Measurements from ENCODE around the gene MYOG. TPM values are rescaled to one million over a fixed set of nuclear protein-coding genes. Genes with fewer than 3 reads are reported as not detected.

Gene MYOG
- total RNA-seq, 1 donor from 2014 or later, result not detected

- DNase-seq (ENCODE audit: low read depth in 2 of 2), result peak in 1 of 2 donors; percentile 76
Observed at GRCh38 chr1:203046984-203047630, 38.7 kb downstream of the MYOG start.

DNA sequence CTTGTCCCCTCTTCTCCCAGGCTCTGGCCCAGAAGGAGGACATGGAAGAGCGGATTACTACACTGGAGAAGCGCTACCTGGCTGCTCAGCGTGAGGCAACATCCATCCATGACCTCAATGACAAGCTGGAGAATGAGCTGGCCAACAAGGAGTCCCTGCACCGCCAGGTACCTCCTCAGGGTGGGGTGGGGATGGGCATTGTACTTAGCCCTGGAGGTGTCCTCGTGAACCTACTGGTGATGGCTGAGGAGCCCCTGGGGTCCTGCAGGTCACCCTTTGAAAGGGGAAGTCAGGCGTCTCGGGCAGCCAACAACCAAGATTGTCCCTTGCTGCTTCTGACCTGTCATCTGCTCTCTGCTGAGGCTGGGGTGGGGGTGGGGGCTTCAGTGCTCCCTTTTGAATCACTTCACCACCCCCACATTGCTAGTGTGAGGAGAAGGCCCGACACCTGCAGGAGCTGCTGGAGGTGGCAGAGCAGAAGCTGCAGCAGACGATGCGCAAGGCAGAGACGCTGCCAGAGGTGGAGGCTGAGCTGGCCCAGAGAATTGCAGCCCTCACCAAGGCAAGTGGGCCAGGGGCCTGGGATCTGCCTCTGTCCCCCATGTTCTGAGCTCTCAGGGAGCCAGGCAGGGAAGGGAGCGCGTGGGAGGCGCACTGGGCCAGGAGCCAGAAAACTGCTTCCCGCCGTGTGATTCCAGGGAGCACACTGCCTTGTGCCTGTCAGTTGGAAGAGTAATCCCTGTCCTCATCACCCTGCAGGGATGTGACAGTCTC is 39.8 kb downstream of the MYOG start:
- no peak for DNase-seq (ENCODE audit: low read depth in 2 of 2)

- DNase-seq (ENCODE audit: low read depth in 2 of 2), result no peak
Observed at GRCh38 chr1:203045336-203045735, 40.5 kb downstream of the MYOG start.

- no peak for DNase-seq (ENCODE audit: low read depth in 2 of 2)
Observed at GRCh38 chr1:203044546-203045250, 41.1 kb downstream of the MYOG start.

- DNase-seq (ENCODE audit: low read depth in 2 of 2), result no peak
Observed at GRCh38 chr1:203043830-203044545, 41.8 kb downstream of the MYOG start.

DNA sequence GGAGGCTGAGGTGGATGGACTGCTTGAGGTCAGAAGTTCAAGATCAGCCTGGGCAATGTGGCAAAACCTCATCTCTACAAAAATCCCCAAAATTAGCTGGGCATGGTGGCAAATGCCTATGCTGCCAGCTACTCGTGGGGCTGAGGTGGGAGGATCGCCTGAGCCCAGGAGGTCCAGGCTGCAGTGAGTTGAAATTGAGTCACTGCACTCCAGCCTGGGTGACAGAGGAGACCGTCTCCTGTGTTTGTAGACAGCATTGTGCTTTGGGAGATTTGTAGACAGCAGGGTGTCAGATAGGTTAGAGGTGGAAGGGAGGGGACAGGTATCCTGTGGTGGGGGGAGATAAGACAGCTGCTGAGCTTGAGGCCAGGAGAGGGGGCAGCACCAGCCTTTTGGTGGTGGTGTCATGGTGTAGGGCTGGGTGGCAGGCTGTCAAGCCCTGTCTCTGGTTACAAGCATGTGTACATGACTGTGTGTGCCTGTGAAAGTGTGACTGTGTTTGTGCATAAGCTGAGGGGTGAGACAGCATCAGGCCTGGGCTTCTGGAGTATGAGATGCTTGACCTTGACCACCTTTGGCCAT is 44.4 kb downstream of the MYOG start:
- no peak for DNase-seq (ENCODE audit: low read depth in 2 of 2)

DNA sequence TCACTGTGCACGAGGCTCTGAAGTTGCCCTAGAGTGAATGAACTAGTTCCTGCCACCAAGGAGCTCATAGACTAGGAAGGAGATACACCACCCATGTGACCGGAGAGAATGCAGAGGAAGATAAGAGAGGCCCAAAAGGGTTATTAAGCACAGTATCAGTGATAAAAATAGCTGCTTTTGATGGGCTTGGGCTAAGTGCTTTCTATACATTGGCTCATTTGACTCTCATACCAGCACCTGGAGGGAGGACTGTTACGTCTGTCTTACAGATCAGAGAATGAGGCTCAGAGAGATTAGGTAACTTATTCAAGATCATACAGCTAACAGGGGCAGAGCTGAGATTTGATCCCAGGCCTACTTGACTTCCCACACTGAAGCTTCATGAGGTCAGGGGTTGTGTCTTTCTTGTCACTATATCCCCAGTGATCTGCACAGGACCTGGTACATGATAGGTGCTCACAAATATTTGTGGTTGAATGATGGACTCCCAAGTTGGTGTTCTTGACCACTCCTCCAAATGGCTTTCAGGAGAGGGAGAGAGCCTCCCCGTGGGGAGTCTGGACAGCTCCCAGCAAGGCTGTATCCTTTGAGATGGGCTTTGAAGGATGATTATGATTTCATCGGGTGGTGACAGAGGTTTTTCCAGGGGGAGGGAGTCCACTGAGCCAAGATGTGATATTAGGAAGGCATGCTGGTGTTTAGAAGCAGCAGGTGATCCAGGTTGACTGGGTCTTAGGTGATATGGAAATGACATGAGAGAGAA is 45.1 kb downstream of the MYOG start:
- DNase-seq (ENCODE audit: low read depth in 2 of 2), result no peak

DNA sequence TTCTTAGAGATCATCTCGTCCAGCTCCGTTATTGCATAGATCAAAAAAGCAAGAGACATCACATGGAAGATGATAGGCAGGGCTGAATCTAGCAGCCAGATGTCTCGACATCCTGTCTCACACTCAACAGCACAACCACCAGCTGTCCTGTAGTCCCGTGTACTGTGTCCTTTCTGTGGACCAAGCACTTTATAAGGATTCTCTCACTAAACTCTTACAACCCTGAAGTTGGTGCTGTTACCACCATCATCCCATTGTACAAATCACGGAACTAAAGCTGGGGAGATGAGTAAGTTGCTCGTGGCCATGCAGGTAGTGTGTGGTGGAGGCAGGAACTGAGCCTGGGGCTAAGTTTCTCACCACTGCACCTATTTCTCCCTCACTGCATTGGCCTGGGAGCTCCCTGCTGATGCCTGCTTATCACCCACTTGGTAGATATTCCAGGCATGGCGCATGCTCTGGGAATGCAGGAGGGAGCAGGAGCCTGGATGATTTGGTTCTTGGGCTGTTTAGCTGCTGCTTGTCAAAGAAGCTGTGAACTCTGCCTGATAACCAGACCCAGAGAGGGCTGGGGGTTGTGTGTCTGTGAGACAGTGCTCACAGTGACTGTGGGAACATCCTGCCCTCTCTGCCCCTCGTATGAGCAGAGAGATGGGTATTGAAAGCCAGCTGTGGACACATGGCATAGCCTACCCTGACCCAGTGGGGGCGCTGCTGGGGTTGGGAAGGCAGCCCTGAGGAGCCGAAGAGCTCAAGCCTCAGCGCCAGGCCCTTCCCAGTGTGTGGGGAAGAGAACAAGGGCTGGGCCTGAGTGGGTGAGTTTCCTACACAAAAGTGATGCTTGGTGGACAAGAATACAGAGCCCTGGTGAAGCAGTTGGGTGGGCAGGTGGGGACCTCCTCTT is 46.0 kb downstream of the MYOG start:
- DNase-seq (ENCODE audit: low read depth in 2 of 2), result peak; percentile 9 to 13

DNA sequence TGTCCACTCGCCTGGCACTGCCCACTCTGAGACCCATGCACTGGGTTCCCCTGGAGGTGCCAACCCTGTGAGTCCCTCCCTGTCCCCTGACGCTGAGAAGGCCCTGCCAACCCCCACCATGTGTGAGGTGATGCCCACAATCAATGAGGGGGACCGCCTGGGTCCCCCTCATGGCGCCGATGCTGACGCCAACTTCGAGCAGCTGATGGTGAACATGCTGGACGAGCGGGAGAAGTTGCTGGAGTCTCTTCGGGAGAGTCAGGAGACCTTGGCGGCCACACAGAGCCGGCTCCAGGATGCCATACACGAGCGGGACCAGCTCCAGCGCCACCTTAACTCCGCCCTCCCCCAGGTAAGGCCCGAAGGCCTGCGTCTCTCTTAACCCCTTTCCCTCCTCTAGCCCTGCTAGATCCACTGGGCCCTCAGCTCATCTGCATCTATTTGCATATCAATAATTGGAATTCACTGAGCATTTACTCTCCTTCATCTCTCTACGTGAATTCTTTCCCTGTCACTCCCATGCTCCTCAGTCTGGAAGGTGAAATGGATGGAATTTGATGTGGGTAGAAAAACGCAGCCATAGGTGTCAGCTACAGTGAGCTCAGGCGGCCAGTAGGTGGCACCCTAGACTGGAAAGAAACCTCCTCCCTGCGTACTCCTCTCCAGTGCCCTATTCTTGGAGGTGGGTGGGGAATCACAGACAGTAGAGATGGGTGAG is 46.8 kb downstream of the MYOG start:
- DNase-seq (ENCODE audit: low read depth in 2 of 2), result peak; percentile 66 to 75

DNA sequence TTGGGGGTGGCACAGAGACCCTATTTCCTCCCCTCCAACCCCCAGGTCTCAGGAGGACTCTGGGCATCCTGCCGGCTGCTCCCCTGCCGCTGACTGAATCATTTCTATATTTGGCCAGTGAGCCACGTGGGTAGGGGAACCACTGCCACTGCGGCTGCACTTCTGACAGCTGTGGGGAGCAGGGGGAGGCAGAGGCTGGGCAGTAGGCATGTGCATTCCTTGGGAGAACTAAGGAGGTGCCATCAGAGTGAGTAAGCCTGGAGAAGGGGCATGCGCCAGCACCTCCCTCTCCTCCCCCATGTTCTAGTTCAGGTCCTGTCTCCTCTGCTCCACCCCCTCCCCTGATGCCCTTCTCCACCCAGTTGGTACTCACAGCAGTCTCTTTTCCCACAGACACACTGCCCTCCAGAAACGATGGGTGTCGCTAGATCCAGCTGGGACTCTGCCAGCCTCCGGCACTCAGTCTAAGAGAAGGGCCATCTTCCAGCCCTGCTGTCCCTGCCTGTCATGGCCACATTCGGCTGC is 47.5 kb downstream of the MYOG start:
- no peak for DNase-seq (ENCODE audit: low read depth in 2 of 2)

DNA sequence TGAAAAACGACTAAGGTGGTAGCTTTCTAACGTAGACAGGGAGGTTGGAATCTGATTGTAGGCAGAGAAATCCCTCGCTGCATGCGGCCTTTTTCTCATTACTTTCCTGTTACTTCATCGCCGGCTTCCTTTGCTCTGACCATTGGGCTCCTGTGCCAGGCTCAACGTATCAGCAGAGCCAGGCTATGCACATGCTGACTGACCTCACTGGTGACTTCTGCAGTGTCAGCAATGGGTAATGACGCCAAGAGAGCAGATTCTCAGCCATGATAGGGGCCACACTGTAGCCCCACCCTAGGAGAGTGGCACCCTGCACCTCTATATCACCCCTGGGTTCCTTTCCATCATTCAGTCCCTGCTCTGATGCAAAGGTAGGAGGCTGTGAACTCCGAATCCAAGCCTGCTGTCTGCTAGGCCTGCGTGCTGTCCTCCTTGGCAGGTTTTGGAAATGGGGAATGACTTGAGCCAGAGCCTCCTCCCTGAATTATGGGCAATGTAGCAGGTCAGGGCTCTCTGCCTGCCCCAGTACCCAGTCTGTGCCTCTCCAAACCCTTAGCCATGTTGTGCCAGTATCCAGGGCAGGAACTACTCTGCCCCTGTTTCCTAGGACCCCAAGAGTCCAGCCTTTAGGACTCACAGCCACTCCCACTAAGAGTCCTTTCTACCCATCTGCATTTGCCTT is 48.2 kb downstream of the MYOG start:
- no peak for DNase-seq (ENCODE audit: low read depth in 2 of 2)

- no peak for DNase-seq (ENCODE audit: low read depth in 2 of 2)
Observed at GRCh38 chr1:203036537-203036936, 49.3 kb downstream of the MYOG start.

- no peak for DNase-seq (ENCODE audit: low read depth in 2 of 2)
Observed at GRCh38 chr1:203036135-203036534, 49.7 kb downstream of the MYOG start.

DNA sequence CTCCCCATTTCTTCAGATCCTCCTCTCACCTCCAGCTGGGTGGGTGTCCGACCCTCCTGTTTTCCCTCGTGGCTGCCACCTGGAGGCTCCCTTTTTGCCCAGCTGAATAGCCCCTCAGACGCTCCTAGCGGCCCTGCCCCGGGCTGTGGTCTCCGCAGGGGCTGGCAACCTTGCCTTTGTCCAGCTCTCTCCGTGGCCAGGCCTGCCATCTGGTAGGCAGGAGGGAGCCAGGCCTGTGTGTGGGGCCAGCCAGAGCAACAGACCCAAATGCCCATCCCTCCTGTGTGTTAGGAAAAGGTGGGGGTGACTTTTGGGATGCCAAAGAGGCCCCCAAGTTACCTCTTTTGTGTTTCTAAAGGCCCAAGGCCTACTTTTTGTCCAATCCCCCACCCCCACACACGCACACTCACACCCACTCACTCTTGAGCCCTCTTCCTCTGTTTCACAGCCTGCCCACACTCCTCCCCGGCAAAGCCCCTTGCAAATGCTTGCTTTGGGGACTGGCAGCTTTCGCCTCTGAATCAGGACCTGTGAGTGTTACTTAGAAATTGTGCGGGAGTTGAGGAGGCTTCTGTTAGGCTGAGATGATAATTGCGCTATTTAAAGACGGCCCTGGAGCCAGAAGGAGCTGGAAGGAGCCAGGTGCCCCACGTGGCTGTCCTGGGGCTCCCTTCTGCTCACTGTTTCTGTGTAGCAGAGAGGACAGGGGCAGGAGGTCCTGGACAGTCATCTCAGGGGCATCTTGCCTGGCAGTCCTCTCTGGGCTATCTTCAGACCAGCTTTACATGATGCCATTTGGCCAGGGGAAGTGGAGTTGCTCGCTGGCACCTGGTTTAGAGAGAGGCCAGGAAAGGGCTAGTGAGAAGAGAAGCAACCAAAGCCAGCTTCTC is 50.5 kb downstream of the MYOG start:
- no peak for DNase-seq (ENCODE audit: low read depth in 2 of 2)

- DNase-seq (ENCODE audit: low read depth in 2 of 2), result no peak
Observed at GRCh38 chr1:203034422-203035110, 51.2 kb downstream of the MYOG start.

GRCh38 chr1:203033917-203034316 is 51.9 kb downstream of the MYOG start:
- DNase-seq (ENCODE audit: low read depth in 2 of 2), result no peak

- no peak for DNase-seq (ENCODE audit: low read depth in 2 of 2)
Observed at GRCh38 chr1:203033287-203033686, 52.5 kb downstream of the MYOG start.

Data from lung microvascular endothelial cell (primary cell).